ENCODE data around the gene CIC. TPM values are rescaled to one million over a fixed set of nuclear protein-coding genes. Genes with fewer than 3 reads are reported as not detected.

Gene CIC
- total RNA-seq, 2 donors from 2014 or later = 40.5 to 61.0 TPM

- intact Hi-C loops (cut with DNase I) = no loop called here
- no peak overlapping the region for H3K4me3 ChIP-seq
- no peaks in the 10 kb centered on the region for H3K27me3 ChIP-seq
- WGBS, 2 donors = 62% methylated on average over 5 of the region's 5 CpGs; no CpG with 5 or more reads in 1 of the 2 donors
- no peak for ATAC-seq
- TF ChIP-seq POLR2A (IDR thresholded peaks at IDR 0.05) = no peak
- TF ChIP-seq CTCF (IDR thresholded peaks at IDR 0.05) = no peak
- no peak overlapping the region for H3K27ac ChIP-seq
- no peaks in the 10 kb centered on the region for H3K4me1 ChIP-seq
- no peak for DNase-seq
- peaks cover 4 to 14% of the 10 kb centered on the region in 2 donors for H3K36me3 ChIP-seq (replicated peaks in 1 of 2; ENCODE audit: insufficient read depth in 1 of 2, low read depth in 2 of 2)
- H3K9me3 ChIP-seq = no peaks in the 10 kb centered on the region
Observed at GRCh38 chr19:42295342-42295741, 26.3 kb downstream of the CIC start.

- 76 to 100% methylated on average over 1 to 6 of the region's 6 CpGs for WGBS, 2 donors
- peak; percentile 82 to 91 (median 86) for DNase-seq
- H3K36me3 ChIP-seq (replicated peaks in 1 of 2; ENCODE audit: insufficient read depth in 1 of 2, low read depth in 2 of 2) = peaks cover 4 to 10% of the 10 kb centered on the region in 2 donors
- no peaks in the 10 kb centered on the region for H3K27me3 ChIP-seq
- no peaks in the 10 kb centered on the region for H3K4me1 ChIP-seq
- no peaks in the 10 kb centered on the region for H3K9me3 ChIP-seq
- intact Hi-C loops (cut with DNase I) = no loop called here
- no peak overlapping the region for H3K27ac ChIP-seq
- H3K4me3 ChIP-seq = no peak overlapping the region
- TF ChIP-seq POLR2A (IDR thresholded peaks at IDR 0.05) (no peak), CTCF (IDR thresholded peaks at IDR 0.05) (peak; percentile 84 to 94 (median 90))
- peak; percentile 82 for ATAC-seq
Observed at GRCh38 chr19:42295831-42296525, 26.9 kb downstream of the CIC start.

- Histone ChIP-seq H3K4me3 (no peak overlapping the region), H3K9me3 (no peaks in the 10 kb centered on the region), H3K4me1 (peaks cover 11% of the 10 kb centered on the region), H3K27me3 (no peaks in the 10 kb centered on the region), H3K36me3 (replicated peaks in 1 of 2; ENCODE audit: insufficient read depth in 1 of 2, low read depth in 2 of 2) (peaks cover 2% of the 10 kb centered on the region in 2 donors), H3K27ac (no peak overlapping the region)
- intact Hi-C loops (cut with DNase I) = no loop called here
- ATAC-seq (no peak), DNase-seq (peak in 1 of 4 donors; percentile 13)
- WGBS, 2 donors = 85 to 87% methylated on average over 15 of the region's 15 CpGs
- no peak for TF ChIP-seq POLR2A (IDR thresholded peaks at IDR 0.05)
- no peak for TF ChIP-seq CTCF (IDR thresholded peaks at IDR 0.05)
Observed at GRCh38 chr19:42297039-42297438, 28.0 kb downstream of the CIC start.

DNA sequence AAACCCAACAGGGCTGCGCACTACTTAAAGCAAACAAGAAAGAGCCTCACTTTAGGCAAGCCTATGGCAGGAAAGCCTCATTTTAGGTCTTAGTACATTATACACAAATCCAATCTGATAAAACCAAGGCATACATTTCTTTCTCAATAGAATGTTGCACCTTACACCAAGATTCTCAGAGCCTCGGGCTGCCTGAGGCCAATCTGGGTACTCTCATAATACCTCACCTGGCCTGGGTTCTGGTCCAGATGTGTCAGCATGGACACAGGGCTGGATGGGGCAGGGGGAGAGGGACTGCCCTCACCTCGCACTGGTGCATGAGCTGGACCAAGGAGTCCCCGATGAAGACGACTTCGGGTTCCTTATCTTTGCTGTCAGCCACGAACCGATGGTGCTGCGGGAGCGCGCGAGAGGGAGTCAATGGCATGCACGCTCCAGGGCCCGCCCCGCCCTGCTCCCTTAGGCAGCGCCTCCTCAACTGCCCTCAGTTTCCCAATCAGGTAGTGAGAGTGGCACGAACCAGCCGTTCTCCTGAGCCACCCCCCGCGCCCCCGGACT lies 32.7 kb downstream of the CIC start, which contains the start of gene PRR19:
Gene PRR19, plus strand, starts transcription at position 487 of the 558 bp plus-strand sequence. CDS start 7,453 bp downstream, outside the sequence.
- H3K4me1 ChIP-seq = peaks cover 20% of the 10 kb centered on the region
- H3K9me3 ChIP-seq = no peaks in the 10 kb centered on the region
- peak within 1 kb of the TSS; percentile 44 to 70 for H3K4me3 ChIP-seq
- H3K27me3 ChIP-seq = no peaks in the 10 kb centered on the region
- peak within 1 kb of the TSS; percentile 19 to 74 (median 61) for H3K27ac ChIP-seq
- TF ChIP-seq CTCF (IDR thresholded peaks at IDR 0.05) (no peak), POLR2A (IDR thresholded peaks at IDR 0.05) (no peak)
- WGBS, 2 donors = 6 to 50% methylated on average over 2 to 21 of the region's 21 CpGs
- DNase-seq (no peak), ATAC-seq (peak; percentile 11)
- intact Hi-C loops (cut with DNase I) = no loop called here
- H3K36me3 ChIP-seq (replicated peaks in 1 of 2; ENCODE audit: insufficient read depth in 1 of 2, low read depth in 2 of 2) = no peaks in the 10 kb centered on the region

Data from body of pancreas (tissue), 4 donors.